ENCODE results near the gene SKI.

The SKI gene

DNA sequence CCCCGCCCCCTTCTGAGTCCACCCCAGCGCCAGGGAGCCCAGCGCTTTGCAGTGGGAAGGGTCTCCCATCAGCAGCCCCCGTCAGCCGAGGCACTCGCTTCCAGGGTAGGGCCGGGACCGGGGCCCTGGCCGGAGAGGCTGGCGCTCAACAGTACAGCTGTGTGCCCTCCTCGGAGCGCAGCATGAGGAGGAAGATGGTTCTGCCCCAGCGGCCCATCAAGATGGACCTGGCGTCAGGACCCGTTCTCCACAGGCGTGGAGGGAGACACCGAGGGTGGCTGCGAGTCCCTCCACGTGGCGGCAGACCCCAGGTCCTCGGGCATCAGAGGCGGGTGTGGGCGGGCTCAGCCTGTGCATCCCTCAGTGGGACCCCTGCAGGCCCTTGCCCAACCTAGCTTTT lies 109.0 kb downstream of the SKI start:
- TF ChIP-seq CTCF (conservative IDR thresholded peaks at IDR 0.05; ENCODE audit: low read depth, low read length) = no peak
- no peak overlapping the region for H3K4me3 ChIP-seq (ENCODE audit: low read depth, low read length)
- DNase-seq (ENCODE audit: low read depth) = no peak

DNA sequence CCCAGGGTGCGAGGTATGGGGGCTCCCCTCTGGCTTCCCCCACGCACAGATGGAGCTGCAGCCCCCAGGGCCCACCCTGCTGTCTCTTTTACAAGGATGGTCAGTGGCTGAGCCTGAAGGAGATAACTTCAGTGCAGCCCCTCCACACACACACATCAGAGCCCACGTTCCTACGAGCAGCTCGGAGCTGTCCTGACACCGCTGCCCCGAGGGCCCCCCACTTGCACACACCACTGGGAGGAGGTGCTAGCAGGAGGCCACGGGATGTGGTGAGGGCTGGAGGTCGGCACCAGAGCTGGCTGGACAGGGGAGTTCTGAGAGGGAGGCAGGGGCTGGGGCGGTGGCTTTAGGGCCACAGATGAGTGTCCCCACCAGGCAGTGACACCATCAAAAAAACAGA lies 109.4 kb downstream of the SKI start:
- TF ChIP-seq CTCF (conservative IDR thresholded peaks at IDR 0.05; ENCODE audit: low read depth, low read length) = no peak
- H3K4me3 ChIP-seq (ENCODE audit: low read depth, low read length) = no peak overlapping the region
- no peak for DNase-seq (ENCODE audit: low read depth)

DNA sequence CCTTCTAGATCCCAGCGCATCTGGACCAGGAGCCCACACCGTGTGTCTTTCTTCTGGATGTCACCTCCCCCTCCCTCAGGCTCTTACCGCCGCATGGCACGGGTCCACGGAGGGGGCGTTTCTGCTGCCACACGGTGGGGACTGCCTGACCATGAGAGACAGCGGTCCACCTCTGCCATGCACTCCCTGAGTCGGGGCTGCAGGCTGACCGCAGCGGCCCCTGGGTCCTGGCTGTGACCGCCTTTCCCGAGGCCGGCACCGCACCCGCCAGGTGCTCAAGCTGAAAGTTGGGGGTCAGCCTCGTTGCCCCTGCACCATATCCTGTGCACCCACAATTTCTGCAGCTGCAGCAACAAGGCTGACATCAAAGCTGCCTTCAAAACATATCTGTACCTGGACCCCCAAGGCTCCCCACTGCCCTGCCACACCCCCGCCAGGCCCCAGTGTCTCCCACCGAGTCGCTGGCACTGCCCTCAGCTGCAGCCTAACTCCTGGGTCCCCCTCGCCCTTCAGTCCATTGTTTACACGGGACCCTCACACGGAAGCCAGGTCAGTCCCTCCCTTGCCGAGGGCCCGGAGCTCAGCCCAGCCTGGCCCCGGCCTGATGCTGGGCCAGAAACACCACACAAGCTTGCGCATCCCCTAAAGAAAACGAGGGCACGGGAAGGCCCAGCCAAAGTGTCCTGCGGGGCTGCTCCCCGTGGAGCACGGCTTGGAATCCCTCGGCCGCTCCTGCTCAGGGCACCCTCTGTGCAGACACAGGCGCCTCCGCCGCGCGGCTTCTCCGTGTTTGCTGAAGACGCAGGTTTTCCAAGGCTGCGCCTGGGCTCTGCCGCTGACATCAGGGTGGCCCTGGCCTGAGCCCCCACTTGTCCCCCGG lies 111.3 kb downstream of the SKI start:
- no peak overlapping the region for H3K4me3 ChIP-seq (ENCODE audit: low read depth, low read length)
- DNase-seq (ENCODE audit: low read depth) = no peak
- TF ChIP-seq CTCF (conservative IDR thresholded peaks at IDR 0.05; ENCODE audit: low read depth, low read length) = no peak

GRCh38 chr1:2340086-2340917 lies 112.2 kb downstream of the SKI start:
- no peak for TF ChIP-seq CTCF (conservative IDR thresholded peaks at IDR 0.05; ENCODE audit: low read depth, low read length)
- no peak for DNase-seq (ENCODE audit: low read depth)
- H3K4me3 ChIP-seq (ENCODE audit: low read depth, low read length) = no peak overlapping the region

DNA sequence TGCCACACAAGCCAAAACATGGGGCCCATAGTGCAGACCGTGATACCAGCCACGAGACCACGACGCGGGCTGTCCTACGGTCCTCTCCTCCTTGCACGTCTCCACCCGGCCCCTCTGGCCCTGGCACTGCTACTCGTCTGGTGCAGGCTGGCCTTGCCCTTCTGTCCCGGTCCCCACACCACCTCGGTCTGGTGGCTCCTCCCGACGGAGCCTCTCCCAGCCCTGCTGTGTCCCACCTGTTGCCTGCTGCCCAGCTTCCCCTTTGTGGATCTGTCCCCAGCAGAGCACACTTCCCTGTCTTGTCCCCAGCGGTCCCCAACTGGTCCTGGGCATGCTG lies 112.8 kb downstream of the SKI start:
- no peak for DNase-seq (ENCODE audit: low read depth)
- TF ChIP-seq CTCF (conservative IDR thresholded peaks at IDR 0.05; ENCODE audit: low read depth, low read length) = no peak
- H3K4me3 ChIP-seq (ENCODE audit: low read depth, low read length) = no peak overlapping the region

DNA sequence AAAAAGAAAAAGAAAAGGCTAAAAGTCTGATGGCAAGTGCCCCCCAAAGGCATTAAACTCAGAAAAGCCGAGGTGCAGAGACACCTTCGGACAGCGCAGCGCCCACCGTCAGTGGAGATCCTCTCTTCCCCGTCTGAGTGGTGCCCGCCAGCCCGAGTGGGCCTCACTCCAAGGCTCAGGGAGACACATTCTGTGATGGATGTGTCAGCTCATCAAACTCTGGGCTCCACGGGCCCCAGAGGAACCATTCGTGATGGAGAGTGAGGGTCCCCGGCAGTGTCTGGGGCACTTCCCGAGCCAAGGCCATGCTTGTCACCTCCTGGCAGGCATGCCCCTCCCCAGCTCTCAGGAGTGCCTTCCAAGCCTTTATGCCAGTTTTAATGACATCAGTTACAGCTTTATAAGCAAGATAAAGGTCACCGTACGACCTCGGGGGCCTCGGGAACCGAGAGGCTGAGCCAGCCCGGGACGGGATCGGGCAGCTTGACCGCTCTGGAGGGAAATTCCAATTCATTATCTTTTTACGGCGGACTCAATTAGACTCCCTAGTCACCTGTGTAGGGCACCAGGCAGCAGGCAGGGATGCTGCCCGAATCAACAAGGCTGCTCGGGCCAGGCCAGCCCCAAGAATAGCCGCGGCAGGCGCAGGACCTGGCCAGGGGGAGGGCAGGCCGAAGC lies 113.7 kb downstream of the SKI start:
- no peak for TF ChIP-seq CTCF (conservative IDR thresholded peaks at IDR 0.05; ENCODE audit: low read depth, low read length)
- no peak for DNase-seq (ENCODE audit: low read depth)

More for the DNA sequence above, 113.7 kb downstream of the SKI start:
- H3K4me3 ChIP-seq (ENCODE audit: low read depth, low read length) = no peak overlapping the region

Data from choroid plexus epithelial cell (primary cell).